Measurements from ENCODE around the gene DAPL1. TPM values are rescaled to one million over a fixed set of nuclear protein-coding genes. Genes with fewer than 3 reads are reported as not detected.

DAPL1 gene
- total and polyA plus RNA-seq, 10 of the 15 experiments (the other 5 are each of a cell fraction or from before 2014, with no cell fraction given): not detected

DNA sequence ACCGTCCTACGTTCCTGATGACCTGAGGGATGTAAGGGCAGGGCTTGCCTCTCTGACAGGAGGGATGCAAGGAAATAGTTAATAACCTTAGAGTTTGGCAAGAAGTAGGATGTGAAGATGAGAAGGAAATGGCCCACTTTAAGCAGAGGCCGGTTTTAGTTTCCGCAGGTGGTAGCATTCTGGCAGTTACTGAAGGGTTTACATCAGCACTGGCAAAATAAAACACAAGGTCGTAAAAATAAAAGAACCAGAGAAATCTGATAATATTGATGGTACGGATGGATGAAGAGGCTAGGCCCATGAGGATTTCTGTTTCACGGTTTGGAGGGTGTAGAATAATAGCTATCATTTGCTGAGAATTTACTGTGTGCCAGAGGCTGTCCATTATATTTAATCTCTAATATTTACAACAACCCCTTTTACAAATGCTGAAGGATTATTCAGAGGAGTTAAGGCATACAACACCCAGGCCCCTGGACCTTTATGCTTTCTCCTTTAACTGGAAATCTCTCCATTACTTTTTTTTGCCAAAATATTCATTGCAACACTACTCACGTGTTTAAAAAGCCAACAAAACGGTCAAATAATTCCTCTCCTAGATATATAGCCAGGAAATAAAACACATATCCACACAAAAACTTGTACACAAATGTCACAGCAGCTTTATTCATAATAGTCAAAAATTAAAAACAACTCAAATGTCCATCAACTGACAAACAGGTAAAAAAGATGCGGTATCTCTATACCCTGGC, 28.5 kb downstream of the DAPL1 start:
- SMC1A ChIA-PET (ENCODE audit: uncharacterized antibody, unreplicated experiment): no interaction called here
- no peaks in the 10 kb centered on the region for H3K79me2 ChIP-seq (ENCODE audit: control insufficient read depth, insufficient read depth, low read length)
- TF ChIP-seq ATF7 (IDR thresholded peaks at IDR 0.05; ENCODE audit: low read depth) (no peak), IKZF2 (IDR thresholded peaks at IDR 0.05) (no peak), MYB (IDR thresholded peaks at IDR 0.05; ENCODE audit: borderline replicate concordance, low read depth, low read length) (no peak), YBX1 (IDR thresholded peaks at IDR 0.05) (no peak), DPF2 (IDR thresholded peaks at IDR 0.05) (no peak)
- TF ChIP-seq, protein P1, sequence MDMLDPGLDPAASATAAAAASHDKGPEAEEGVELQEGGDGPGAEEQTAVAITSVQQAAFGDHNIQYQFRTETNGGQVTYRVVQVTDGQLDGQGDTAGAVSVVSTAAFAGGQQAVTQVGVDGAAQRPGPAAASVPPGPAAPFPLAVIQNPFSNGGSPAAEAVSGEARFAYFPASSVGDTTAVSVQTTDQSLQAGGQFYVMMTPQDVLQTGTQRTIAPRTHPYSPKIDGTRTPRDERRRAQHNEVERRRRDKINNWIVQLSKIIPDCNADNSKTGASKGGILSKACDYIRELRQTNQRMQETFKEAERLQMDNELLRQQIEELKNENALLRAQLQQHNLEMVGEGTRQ (IDR thresholded peaks at IDR 0.05; ENCODE audit: borderline replicate concordance, low read depth, low read length): no peak
- TF ChIP-seq, protein P2, sequence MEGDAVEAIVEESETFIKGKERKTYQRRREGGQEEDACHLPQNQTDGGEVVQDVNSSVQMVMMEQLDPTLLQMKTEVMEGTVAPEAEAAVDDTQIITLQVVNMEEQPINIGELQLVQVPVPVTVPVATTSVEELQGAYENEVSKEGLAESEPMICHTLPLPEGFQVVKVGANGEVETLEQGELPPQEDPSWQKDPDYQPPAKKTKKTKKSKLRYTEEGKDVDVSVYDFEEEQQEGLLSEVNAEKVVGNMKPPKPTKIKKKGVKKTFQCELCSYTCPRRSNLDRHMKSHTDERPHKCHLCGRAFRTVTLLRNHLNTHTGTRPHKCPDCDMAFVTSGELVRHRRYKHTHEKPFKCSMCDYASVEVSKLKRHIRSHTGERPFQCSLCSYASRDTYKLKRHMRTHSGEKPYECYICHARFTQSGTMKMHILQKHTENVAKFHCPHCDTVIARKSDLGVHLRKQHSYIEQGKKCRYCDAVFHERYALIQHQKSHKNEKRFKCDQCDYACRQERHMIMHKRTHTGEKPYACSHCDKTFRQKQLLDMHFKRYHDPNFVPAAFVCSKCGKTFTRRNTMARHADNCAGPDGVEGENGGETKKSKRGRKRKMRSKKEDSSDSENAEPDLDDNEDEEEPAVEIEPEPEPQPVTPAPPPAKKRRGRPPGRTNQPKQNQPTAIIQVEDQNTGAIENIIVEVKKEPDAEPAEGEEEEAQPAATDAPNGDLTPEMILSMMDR (IDR thresholded peaks at IDR 0.05 in 2 of 3, conservative IDR thresholded peaks at IDR 0.05 in 1 of 3; ENCODE audit: control insufficient read depth in 2 of 3, extremely low read depth in 1 of 3, insufficient read depth in 1 of 3, low read depth in 3 of 3, low read length in 3 of 3): no peak
- TF ChIP-seq, protein P3, sequence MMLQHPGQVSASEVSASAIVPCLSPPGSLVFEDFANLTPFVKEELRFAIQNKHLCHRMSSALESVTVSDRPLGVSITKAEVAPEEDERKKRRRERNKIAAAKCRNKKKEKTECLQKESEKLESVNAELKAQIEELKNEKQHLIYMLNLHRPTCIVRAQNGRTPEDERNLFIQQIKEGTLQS (IDR thresholded peaks at IDR 0.05; ENCODE audit: borderline replicate concordance, extremely low read depth, low read depth, low read length): no peak
- TF ChIP-seq, protein P4, sequence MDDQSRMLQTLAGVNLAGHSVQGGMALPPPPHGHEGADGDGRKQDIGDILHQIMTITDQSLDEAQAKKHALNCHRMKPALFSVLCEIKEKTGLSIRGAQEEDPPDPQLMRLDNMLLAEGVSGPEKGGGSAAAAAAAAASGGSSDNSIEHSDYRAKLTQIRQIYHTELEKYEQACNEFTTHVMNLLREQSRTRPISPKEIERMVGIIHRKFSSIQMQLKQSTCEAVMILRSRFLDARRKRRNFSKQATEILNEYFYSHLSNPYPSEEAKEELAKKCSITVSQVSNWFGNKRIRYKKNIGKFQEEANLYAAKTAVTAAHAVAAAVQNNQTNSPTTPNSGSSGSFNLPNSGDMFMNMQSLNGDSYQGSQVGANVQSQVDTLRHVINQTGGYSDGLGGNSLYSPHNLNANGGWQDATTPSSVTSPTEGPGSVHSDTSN (IDR thresholded peaks at IDR 0.05; ENCODE audit: insufficient replicate concordance, low read depth, low read length): no peak
- 48% methylated on average over 10 of the region's 10 CpGs for WGBS (ENCODE audit: insufficient coverage, insufficient replicate concordance, low lambda C conversion rate, missing lambda C conversion rate)
- H3K9me3 ChIP-seq (replicated peaks; ENCODE audit: control insufficient read depth, insufficient read depth, low read length): no peaks in the 10 kb centered on the region
- POLR2A ChIA-PET: no interaction called here
- no peak overlapping the region for H3K4me3 ChIP-seq
- ATAC-seq (no peak), DNase-seq (ENCODE audit: low read depth, low spot score) (no peak), FAIRE-seq (no peak)
- H3K27me3 ChIP-seq (replicated peaks in 1 of 2; ENCODE audit: control insufficient read depth in 2 of 2, insufficient read depth in 2 of 2, low read length in 1 of 2): peaks cover 0 to 3% of the 10 kb centered on the region in 2 experiments; a peak in 2 of 4 replicates
- no peak overlapping the region for H2AFZ ChIP-seq (ENCODE audit: control insufficient read depth, low read depth, low read length)
- RAD21 ChIA-PET (ENCODE audit: unreplicated experiment): no interaction called here
- BruUV-seq (replicated peaks): no TSS peak
- H3K36me3 ChIP-seq (ENCODE audit: control insufficient read depth in 2 of 2, insufficient read depth in 2 of 2, low read length in 1 of 2): no peaks in the 10 kb centered on the region
- intact Hi-C loops (cut with micrococcal nuclease; ENCODE audit: unreplicated experiment): no loop called here
- CTCF ChIA-PET: no interaction called here
- H4K20me1 ChIP-seq (ENCODE audit: control insufficient read depth, insufficient read depth): no peaks in the 10 kb centered on the region
- H3K4me1 ChIP-seq (ENCODE audit: control insufficient read depth, insufficient read depth, low read length): no peaks in the 10 kb centered on the region
- H3K9ac ChIP-seq (ENCODE audit: control insufficient read depth, insufficient read depth, low read length): no peak overlapping the region
- in situ Hi-C loops (cut with MboI): no loop called here
- H3K27ac ChIP-seq (ENCODE audit: control insufficient read depth, insufficient read depth): no peak overlapping the region
- no peak overlapping the region for H3K4me2 ChIP-seq (ENCODE audit: control insufficient read depth, insufficient read depth)

Measured in GM12878 (cell line).